Activated CD8-positive, alpha-beta T cell treated with anti-CD3 and anti-CD28 coated beads, Interleukin-2, amount 10 ng/mL, durations not matched to agents 7 days and 5 days (primary cell): ENCODE data around the gene SNX11. TPM values are rescaled to one million over a fixed set of nuclear protein-coding genes. Genes with fewer than 3 reads are reported as not detected.

Experiments used
- ATAC-seq: fragments of 150-1000 bp; cut with Tn5 transposase; one replicate; pipeline ENCODE4 v1.10.0; 2021; ENCODE audit warnings: moderate library complexity
- CTCF ChIA-PET: fragments of 350-600 bp; sonication (Branson Sonifier 250); formaldehyde crosslinking; loops from one replicate; lab custom pipeline; 2021; ENCODE audit warnings: antibody characterized with exemption; lab: Charles Lee
- POLR2A ChIA-PET: fragments of 350-600 bp; sonication (Branson Sonifier 250); formaldehyde crosslinking; loops from one replicate; lab custom pipeline; 2021; ENCODE audit warnings: antibody characterized with exemption; lab: Charles Lee
- DNase-seq: peaks from one replicate; pipeline ENCODE4 v3.0.0-alpha.2; 2020
- H3K27ac Mint-ChIP-seq: one replicate; pipeline ENCODE4 v1.8.0; 2021; ENCODE audit warnings: mild to moderate bottlenecking, mixed read lengths
- H3K27me3 Mint-ChIP-seq: one replicate; pipeline ENCODE4 v1.8.0; 2021; ENCODE audit warnings: low read depth, mixed read lengths
- H3K36me3 Mint-ChIP-seq: one replicate; pipeline ENCODE4 v1.8.0; 2021; ENCODE audit warnings: low read depth, mixed read lengths
- H3K4me1 Mint-ChIP-seq: one replicate; pipeline ENCODE4 v1.8.0; 2021; ENCODE audit warnings: low read depth, mixed read lengths
- H3K4me3 Mint-ChIP-seq: one replicate; pipeline ENCODE4 v1.8.0; 2021; ENCODE audit warnings: mild to moderate bottlenecking, mixed read lengths
- H3K9me3 Mint-ChIP-seq: one replicate; pipeline ENCODE4 v1.8.0; 2022; ENCODE audit warnings: mixed read lengths; ENCODE audit not compliant: insufficient read depth
- total RNA-seq, 2 experiments: library from RNA; stranded (reverse); gene quantifications; one replicate each; pipeline ENCODE4 v1.2.3, GENCODE V29; 2021

The SNX11 gene
- total RNA-seq, 2 experiments from 2014 or later, result 33.3 to 34.2 TPM

DNA sequence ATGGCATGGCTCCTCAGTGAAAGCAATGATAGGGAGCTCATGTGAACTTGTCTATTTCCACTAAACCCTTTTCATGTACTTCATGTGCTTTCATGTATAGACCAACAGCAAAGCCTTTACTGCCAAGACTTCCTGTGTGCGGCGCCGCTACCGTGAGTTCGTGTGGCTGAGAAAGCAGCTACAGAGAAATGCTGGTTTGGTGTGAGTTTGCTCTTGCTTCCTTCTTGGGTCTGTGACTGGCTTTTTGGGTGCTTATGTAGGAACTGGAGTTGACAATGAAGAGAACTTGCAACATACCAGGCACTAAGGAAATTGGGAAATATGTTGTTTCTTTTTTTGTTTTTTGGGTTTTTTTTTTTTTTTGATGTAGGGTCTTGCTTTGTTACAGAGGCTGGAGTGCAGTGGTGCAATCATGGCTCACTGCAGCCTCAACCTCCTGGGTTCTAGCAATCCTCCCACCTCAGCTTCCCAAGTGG, 5.7 kb downstream of the SNX11 start:
- Mint-ChIP-seq H3K27me3 (no peaks in the 10 kb centered on the region), H3K9me3 (no peaks in the 10 kb centered on the region), H3K4me1 (peaks cover 46% of the 10 kb centered on the region), H3K36me3 (peaks cover 40% of the 10 kb centered on the region), H3K4me3 (peak overlapping the region; percentile 32), H3K27ac (peak overlapping the region; percentile 96)
- peak; percentile 81 for DNase-seq
- peak; percentile 93 for ATAC-seq
- POLR2A ChIA-PET, result interaction anchor here (0.7 to 2.5 kb wide), 4 partner anchors 9 to 802 kb away, joined by 4 to 7 read pairs (median 4); partner anchors contain the start of gene CBX1
- CTCF ChIA-PET, result interaction anchor here (0.6 to 3.7 kb wide), 15 partner anchors 9 to 506 kb away, joined by 3 to 25 read pairs (median 4); partner anchors contain the start of genes CBX1 and CDK5RAP3

DNA sequence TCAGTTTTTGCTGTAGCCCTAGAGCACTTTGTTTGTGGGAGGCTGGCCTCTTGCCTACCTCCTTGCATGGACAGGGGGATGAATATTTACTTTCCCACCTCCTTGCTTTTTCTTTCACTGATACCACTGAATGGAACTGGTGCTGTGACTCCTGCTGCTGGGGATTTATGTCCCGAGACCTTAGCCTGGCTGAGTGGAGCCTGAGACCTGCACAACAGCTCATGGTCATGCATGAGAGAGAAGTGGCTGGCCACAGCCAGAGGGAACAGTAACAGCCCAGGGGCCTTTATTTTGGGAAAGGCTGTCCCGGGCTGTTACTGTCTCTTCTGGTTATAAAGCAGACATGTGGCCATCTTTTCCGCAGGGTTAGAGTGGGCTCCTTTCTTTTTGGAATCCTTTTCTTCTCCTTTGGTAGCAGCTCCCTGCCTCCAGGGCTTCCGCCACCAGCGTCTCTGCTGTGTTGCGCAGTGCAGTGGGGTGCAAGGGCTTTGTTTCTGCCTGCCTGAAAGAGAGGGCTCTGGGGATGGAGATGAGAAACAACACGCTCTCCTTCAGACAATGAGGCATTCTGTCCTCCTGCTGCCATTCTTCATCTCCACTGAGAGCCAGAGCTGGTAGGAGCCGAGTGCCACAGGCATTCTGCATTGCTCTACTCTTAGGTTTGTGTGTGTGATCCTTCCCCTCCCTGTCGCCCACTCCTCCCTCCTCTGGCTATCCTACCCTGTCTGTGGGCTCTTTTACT, 14.5 kb downstream of the SNX11 start:
- ATAC-seq, result no peak
- DNase-seq, result no peak
- no peaks in the 10 kb centered on the region for H3K27me3 Mint-ChIP-seq
- H3K4me1 Mint-ChIP-seq, result no peaks in the 10 kb centered on the region
- H3K36me3 Mint-ChIP-seq, result peaks cover 45% of the 10 kb centered on the region
- no peak overlapping the region for H3K27ac Mint-ChIP-seq
- no peak overlapping the region for H3K4me3 Mint-ChIP-seq
- H3K9me3 Mint-ChIP-seq, result no peaks in the 10 kb centered on the region
- ChIA-PET POLR2A (interaction anchor here (1.3 kb wide), 1 partner anchor 10 kb away, joined by 4 read pairs; no protein-coding TSS in a partner anchor), CTCF (interaction anchor here (1.1 to 2.9 kb wide), 4 partner anchors 41 to 96 kb away, joined by 3 to 11 read pairs (median 6); no protein-coding TSS in a partner anchor)

DNA sequence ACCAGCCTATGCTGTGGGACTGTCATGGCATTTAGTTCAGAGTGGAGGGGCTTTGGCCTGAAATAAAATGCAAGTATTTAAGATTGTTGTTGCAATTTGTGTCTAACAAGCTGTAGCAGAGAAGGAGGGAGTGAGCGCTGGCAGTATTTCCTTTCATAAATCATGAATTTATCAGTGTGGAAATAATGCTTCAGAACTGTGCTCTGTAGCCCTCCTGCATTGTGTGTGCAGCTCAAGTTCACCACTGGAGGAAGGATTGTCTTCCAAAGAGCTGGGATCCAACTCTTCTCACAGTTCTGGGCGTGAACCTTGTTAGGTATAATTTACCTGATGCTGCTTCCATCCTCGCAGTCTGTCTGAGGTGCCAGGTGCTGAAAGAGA, 15.1 kb downstream of the SNX11 start:
- CTCF ChIA-PET, result interaction anchor here (1.1 to 2.9 kb wide), 6 partner anchors 10 to 152 kb away, joined by 3 to 11 read pairs (median 6); partner anchors contain the start of gene CDK5RAP3
- no peak for DNase-seq
- POLR2A ChIA-PET, result interaction anchor here (0.6 to 1.3 kb wide), 2 partner anchors 10 to 15 kb away, joined by 3 to 4 read pairs; partner anchors contain the start of gene SNX11
- ATAC-seq, result no peak
- no peaks in the 10 kb centered on the region for H3K4me1 Mint-ChIP-seq
- H3K9me3 Mint-ChIP-seq, result no peaks in the 10 kb centered on the region
- H3K27ac Mint-ChIP-seq, result no peak overlapping the region
- H3K27me3 Mint-ChIP-seq, result no peaks in the 10 kb centered on the region
- no peak overlapping the region for H3K4me3 Mint-ChIP-seq
- peaks cover 45% of the 10 kb centered on the region for H3K36me3 Mint-ChIP-seq

DNA sequence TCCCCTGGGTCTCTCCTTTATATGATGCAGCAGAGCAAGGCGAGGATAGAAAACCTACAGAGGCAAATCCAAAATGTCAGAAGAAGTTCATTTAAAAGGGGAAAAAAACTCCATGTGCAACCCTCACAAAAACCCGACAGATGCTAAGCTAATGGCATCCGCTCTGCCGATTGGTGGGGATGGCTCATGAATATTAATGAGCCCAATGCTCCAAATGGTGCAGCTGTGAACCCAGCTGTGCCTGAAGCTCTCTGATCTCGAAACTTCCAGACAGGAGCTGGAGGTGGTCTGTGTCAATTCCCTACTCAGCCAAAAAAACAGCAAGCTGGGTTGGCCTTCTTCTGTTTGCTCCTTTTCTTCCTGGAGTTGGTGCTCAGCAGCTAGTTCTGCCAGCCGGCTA, 15.5 kb downstream of the SNX11 start:
- no peaks in the 10 kb centered on the region for H3K9me3 Mint-ChIP-seq
- peak overlapping the region; percentile 39 for H3K27ac Mint-ChIP-seq

DNA sequence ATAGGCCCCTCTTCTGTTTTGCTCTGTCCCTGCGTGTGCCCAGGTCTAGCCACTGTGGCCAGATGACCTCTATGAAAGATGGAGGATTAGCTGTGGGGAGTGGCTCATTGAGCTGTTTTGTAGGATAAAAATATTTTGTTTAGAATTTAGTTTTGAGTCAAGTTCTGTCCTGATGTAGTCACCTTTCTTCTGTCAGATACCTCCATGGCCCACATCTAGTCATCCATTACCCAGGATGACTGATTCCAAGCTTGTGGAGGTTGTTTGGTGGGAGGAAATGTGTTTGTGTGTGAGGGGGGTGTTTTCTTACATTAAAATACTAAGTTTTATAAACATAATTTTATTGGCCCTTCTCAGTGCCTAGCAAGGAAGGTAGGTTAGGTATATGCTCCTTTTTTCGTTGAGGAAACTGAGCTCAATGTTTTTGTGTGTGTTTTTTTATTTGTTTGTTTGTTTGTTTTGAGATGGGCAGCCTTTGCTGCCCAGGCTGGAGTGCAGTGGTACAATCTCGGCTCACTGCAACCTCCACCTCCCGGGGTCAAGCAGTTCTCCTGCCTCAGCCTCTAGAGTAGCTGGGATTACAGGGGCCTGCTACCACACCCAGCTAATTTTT, 16.3 kb downstream of the SNX11 start:
- ATAC-seq (no peak), DNase-seq (no peak)
- Mint-ChIP-seq H3K27ac (peak overlapping the region; percentile 39), H3K4me1 (no peaks in the 10 kb centered on the region), H3K4me3 (no peak overlapping the region), H3K27me3 (no peaks in the 10 kb centered on the region), H3K9me3 (no peaks in the 10 kb centered on the region), H3K36me3 (peaks cover 37% of the 10 kb centered on the region)
- ChIA-PET POLR2A (no interaction called here), CTCF (interaction anchor here (1.2 to 2.9 kb wide), 11 partner anchors 9 to 153 kb away, joined by 3 to 12 read pairs (median 6); partner anchors contain the start of gene CDK5RAP3)

More for the DNA sequence above, 15.5 kb downstream of the SNX11 start:
- DNase-seq, result no peak
- Mint-ChIP-seq H3K4me1 (no peaks in the 10 kb centered on the region), H3K27me3 (no peaks in the 10 kb centered on the region), H3K36me3 (peaks cover 40% of the 10 kb centered on the region), H3K4me3 (no peak overlapping the region)
- ChIA-PET CTCF (interaction anchor here (1.1 to 2.9 kb wide), 9 partner anchors 10 to 152 kb away, joined by 3 to 11 read pairs (median 4); partner anchors contain the start of gene CDK5RAP3), POLR2A (interaction anchor here (0.6 kb wide), 1 partner anchor 15 kb away, joined by 3 read pairs; the partner anchor contains the start of gene SNX11)
- ATAC-seq, result no peak

DNA sequence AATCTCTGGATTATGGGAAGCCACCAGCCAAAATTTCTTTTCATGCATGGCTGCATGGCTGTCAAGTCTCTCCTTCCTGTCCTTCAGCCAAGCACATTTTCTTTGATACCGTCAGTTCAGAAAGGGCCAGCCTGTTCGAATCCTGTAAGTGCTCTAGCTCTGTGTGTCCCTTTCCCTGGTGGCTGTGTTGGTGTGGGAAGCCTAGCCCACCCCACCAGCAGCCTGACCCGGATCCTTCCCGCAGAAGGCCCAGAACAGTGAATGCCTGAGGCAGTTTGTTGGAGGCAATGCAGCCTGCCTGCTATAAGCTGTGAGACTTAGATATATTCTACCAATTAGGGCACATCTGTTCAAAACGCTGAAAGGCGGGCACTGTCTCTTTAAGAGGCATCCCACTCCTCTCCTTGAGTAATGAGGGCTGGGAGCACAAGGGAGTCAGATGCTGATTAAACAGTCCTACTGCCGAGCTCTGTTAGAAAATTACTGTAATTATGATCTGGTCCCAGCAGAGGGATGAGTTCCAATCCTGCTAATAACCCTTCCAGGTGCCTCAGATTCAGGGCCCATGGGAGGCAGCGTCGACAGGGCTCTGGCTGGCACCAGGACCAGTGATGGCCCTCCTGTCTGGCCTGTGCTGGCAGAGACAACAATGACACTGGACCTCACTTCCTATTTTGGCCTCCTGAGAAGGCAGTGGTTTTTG, 18.4 kb downstream of the SNX11 start:
- no peak for ATAC-seq
- peaks cover 40% of the 10 kb centered on the region for H3K36me3 Mint-ChIP-seq
- CTCF ChIA-PET, result interaction anchor here (1.3 to 9.3 kb wide), 4 partner anchors 19 to 100 kb away, joined by 3 to 111 read pairs (median 8); no protein-coding TSS in a partner anchor

DNA sequence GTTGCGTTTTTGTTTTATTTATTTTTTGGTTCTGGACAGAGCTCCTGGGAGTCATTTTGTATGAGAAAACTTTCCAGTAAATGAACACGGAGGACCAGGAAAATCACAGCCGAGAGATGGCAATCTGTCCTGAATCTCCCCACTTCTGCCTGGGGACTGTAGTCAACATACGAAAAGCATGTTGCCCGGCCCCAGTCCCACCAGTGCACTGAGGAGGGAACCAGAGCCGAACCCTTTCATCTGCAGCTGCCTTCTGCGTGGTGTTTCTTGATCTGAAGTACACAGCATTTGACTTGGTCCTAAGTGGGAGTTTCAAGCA, 18.9 kb downstream of the SNX11 start:
- Mint-ChIP-seq H3K4me3 (no peak overlapping the region), H3K27me3 (no peaks in the 10 kb centered on the region), H3K9me3 (no peaks in the 10 kb centered on the region), H3K27ac (no peak overlapping the region), H3K36me3 (peaks cover 39% of the 10 kb centered on the region), H3K4me1 (peaks cover 5% of the 10 kb centered on the region)
- CTCF ChIA-PET, result interaction anchor here (1.3 to 9.3 kb wide), 2 partner anchors 20 to 46 kb away, joined by 3 to 111 read pairs; no protein-coding TSS in a partner anchor
- ATAC-seq (no peak), DNase-seq (no peak)
- POLR2A ChIA-PET, result no interaction called here

More for the DNA sequence above, 18.4 kb downstream of the SNX11 start:
- Mint-ChIP-seq H3K9me3 (no peaks in the 10 kb centered on the region), H3K27ac (no peak overlapping the region), H3K27me3 (no peaks in the 10 kb centered on the region), H3K4me1 (peaks cover under 1% of the 10 kb centered on the region), H3K4me3 (no peak overlapping the region)
- no peak for DNase-seq
- POLR2A ChIA-PET, result no interaction called here

DNA sequence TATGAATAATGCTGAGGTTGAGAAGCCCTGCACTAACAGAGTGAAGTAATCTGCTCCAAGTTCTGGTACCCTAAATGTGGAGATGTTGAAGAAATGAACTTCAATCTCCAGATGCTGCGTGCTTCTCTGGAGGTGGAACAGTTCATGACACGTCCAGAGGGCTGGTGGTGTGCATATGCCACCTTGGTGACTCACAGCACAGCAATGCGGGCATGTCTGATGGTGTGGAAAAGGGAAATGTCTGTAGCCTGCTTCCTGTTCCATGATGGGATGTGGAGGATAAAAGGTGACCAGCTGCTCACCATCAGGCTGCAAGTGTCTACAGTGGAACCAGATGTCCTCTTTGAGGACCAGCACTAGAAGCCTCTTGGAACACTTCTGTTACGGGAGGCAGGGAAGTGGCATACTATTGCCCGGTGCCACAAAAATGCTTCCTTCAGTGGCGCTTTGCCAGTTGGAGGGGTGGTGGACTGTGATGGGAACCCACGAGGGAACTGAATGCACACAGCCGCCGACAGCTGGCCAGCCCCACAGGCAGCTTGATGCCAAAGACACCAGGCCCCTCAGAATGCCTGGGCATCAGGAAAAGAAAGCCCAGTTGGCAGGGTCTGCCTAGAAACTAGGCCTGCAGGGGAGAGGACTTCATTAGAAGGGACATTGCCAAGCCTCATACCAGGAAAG, 19.9 kb downstream of the SNX11 start:
- H3K27ac Mint-ChIP-seq, result no peak overlapping the region
- H3K9me3 Mint-ChIP-seq, result no peaks in the 10 kb centered on the region
- ChIA-PET POLR2A (no interaction called here), CTCF (interaction anchor here (9.3 kb wide), 1 partner anchor 47 kb away, joined by 111 read pairs; no protein-coding TSS in a partner anchor)
- DNase-seq (no peak), ATAC-seq (no peak)
- no peak overlapping the region for H3K4me3 Mint-ChIP-seq
- no peaks in the 10 kb centered on the region for H3K27me3 Mint-ChIP-seq
- H3K36me3 Mint-ChIP-seq, result peaks cover 31% of the 10 kb centered on the region
- peaks cover 5% of the 10 kb centered on the region for H3K4me1 Mint-ChIP-seq

DNA sequence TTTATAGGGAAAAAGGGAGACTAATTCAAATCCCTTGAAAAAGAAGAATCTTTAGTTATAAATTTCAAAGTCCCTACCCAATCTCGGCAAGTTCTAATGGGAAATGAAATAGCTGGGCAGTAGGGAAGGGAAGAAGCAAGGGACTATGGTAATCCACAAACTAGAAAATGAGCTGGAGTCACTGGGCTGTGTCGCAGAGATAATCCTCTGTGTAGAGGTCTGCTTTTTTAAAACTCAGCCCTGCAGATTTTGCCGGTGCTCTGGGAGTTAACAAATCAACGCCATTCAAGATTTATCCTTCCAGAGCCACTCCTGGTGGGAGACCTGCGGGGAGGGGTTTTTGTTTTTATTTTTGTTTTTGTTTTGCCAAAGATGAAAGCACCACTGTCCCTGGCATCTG, 20.8 kb downstream of the SNX11 start:
- ChIA-PET CTCF (interaction anchor here (1.0 to 9.3 kb wide), 8 partner anchors 10 to 102 kb away, joined by 3 to 111 read pairs (median 6); no protein-coding TSS in a partner anchor), POLR2A (no interaction called here)
- Mint-ChIP-seq H3K4me3 (no peak overlapping the region), H3K9me3 (no peaks in the 10 kb centered on the region), H3K27me3 (no peaks in the 10 kb centered on the region), H3K36me3 (peaks cover 22% of the 10 kb centered on the region), H3K27ac (no peak overlapping the region), H3K4me1 (peaks cover 5% of the 10 kb centered on the region)
- no peak for ATAC-seq
- no peak for DNase-seq

DNA sequence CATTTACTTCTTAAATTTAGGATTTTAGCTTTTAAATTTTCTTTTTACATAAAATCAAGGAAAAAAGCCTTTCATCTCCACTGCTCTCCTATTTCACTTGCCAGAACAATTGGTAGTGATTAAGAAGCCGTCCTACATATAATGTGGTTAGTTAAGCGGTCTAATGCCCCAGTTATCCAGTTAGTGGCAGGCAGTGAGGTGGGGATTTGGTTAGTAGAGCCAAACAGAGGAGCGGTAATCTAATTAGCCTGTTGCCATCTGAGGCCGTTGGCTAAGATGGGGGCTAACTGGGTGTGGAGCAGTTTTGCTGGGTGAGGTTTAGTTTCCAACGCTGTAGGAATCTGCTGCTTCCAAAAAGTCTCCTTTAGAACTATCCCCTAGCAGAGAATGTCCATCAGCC, 22.4 kb downstream of the SNX11 start:
- Mint-ChIP-seq H3K36me3 (peaks cover 18% of the 10 kb centered on the region), H3K4me1 (peaks cover 5% of the 10 kb centered on the region), H3K27me3 (no peaks in the 10 kb centered on the region), H3K4me3 (no peak overlapping the region), H3K27ac (no peak overlapping the region), H3K9me3 (no peaks in the 10 kb centered on the region)
- ATAC-seq, result no peak
- ChIA-PET POLR2A (no interaction called here), CTCF (interaction anchor here (0.5 to 9.3 kb wide), 15 partner anchors 11 to 857 kb away, joined by 3 to 111 read pairs (median 4); no protein-coding TSS in a partner anchor)
- no peak for DNase-seq
